ENCODE results near the gene KIAA1549.
"Not testable (repeated sequence)": the region's sequence is repeated elsewhere in the genome, so short reads cannot be mapped to it uniquely, and the experiment has no call there.

Gene KIAA1549

DNA sequence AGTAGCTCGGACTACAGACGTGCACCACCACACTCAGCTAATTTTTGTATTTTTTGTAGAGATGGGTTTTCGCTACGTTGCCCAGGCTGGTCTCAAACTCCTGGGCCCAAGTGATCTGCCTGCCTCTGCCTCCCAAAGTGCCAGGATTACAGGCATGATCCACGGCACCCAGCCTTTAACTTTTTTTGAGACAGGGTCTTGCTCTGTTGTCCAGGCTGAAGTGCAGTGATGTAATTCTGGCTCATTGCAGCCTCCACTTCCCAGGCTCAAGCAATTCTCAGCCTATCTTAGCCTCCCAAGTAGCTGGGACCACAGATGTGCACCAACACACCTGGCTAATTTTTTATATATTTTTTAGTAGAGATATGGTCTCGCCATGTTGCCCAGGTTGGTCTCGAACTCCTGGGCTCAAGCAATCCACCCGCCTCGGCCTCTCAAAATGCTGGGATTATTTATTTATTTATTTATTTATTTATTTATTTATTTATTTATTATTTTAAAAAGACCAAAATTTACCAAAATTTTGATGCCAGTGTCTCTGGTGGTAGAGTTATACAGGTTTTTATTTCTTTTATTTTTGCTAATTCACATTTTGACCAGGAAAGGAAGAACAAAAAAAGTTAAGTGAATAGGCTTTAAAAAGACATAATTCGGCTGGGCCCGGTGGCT, 158.2 kb downstream of the KIAA1549 start:
- TF ChIP-seq, protein P1, sequence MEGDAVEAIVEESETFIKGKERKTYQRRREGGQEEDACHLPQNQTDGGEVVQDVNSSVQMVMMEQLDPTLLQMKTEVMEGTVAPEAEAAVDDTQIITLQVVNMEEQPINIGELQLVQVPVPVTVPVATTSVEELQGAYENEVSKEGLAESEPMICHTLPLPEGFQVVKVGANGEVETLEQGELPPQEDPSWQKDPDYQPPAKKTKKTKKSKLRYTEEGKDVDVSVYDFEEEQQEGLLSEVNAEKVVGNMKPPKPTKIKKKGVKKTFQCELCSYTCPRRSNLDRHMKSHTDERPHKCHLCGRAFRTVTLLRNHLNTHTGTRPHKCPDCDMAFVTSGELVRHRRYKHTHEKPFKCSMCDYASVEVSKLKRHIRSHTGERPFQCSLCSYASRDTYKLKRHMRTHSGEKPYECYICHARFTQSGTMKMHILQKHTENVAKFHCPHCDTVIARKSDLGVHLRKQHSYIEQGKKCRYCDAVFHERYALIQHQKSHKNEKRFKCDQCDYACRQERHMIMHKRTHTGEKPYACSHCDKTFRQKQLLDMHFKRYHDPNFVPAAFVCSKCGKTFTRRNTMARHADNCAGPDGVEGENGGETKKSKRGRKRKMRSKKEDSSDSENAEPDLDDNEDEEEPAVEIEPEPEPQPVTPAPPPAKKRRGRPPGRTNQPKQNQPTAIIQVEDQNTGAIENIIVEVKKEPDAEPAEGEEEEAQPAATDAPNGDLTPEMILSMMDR (conservative IDR thresholded peaks at IDR 0.05; ENCODE audit: control insufficient read depth, insufficient read depth, low read depth, low read length) = no peak
- no peak for DNase-seq (ENCODE audit: low read depth)
- no peak overlapping the region for H3K4me3 ChIP-seq (ENCODE audit: control insufficient read depth, low read depth, low read length)

- TF ChIP-seq, protein P1 (conservative IDR thresholded peaks at IDR 0.05; ENCODE audit: control insufficient read depth, insufficient read depth, low read depth, low read length) = no peak
- no peak overlapping the region for H3K4me3 ChIP-seq (ENCODE audit: control insufficient read depth, low read depth, low read length)
- DNase-seq (ENCODE audit: low read depth) = no peak
These were observed 159.3 kb downstream of the KIAA1549 start for GRCh38 chr7:138821912-138822311.

DNA sequence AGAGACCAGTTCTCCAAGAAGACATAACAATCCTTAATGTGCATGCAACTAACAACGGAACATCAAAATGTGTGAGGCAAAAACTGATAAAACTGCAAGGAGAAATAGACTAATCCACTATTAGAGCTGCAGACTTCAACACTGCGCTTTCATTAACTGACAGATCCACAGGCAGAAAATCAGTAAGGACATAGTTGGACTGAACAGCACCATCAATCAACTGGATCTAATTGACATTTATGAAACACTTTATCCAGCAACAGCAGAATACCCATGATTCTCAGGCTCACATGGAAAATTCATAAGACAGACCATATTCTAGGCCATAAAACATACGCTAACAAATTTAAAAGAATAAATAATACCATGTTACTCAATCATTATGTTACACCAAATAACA, 161.6 kb downstream of the KIAA1549 start:
- no peak overlapping the region for H3K4me3 ChIP-seq (ENCODE audit: control insufficient read depth, low read depth, low read length)
- TF ChIP-seq, protein P1 (conservative IDR thresholded peaks at IDR 0.05; ENCODE audit: control insufficient read depth, insufficient read depth, low read depth, low read length) = no peak
- DNase-seq (ENCODE audit: low read depth) = no peak

GRCh38 chr7:138816650-138817049, 164.5 kb downstream of the KIAA1549 start:
- H3K4me3 ChIP-seq (ENCODE audit: control insufficient read depth, low read depth, low read length) = no peak overlapping the region
- TF ChIP-seq, protein P1 (conservative IDR thresholded peaks at IDR 0.05; ENCODE audit: control insufficient read depth, insufficient read depth, low read depth, low read length) = no peak
- DNase-seq (ENCODE audit: low read depth) = no peak

- TF ChIP-seq, protein P1 (conservative IDR thresholded peaks at IDR 0.05; ENCODE audit: control insufficient read depth, insufficient read depth, low read depth, low read length) = no peak
- DNase-seq (ENCODE audit: low read depth) = no peak
- no peak overlapping the region for H3K4me3 ChIP-seq (ENCODE audit: control insufficient read depth, low read depth, low read length)
These were observed 166.3 kb downstream of the KIAA1549 start for GRCh38 chr7:138814816-138815332.

- DNase-seq (ENCODE audit: low read depth) = no peak
- no peak overlapping the region for H3K4me3 ChIP-seq (ENCODE audit: control insufficient read depth, low read depth, low read length)
- TF ChIP-seq, protein P1 (conservative IDR thresholded peaks at IDR 0.05; ENCODE audit: control insufficient read depth, insufficient read depth, low read depth, low read length) = no peak
These were observed 167.2 kb downstream of the KIAA1549 start for GRCh38 chr7:138813945-138814344.

DNA sequence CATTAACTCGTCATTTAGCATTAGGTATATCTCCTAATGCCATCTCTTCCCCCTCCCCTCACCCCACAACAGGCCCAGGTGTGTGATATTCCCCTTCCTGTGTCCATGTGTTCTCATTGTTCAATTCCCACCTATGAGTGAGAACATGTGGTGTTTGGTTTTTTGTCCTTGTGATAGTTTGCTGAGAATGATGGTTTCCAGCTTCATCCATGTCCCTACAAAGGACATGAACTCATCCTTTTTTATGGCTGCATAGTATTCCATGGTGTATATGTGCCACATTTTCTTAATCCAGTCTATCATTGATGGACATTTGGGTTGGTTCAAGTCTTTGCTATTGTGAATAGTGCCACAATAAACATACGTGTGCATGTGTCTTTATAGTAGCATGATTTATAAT, 169.9 kb downstream of the KIAA1549 start:
- not testable (repeated sequence) for H3K4me3 ChIP-seq (ENCODE audit: control insufficient read depth, low read depth, low read length); DNase-seq (ENCODE audit: low read depth)

Data from fibroblast of mammary gland (primary cell).